HL-60 (cell line): Measurements from ENCODE around the gene MAST2.

Experiments
- DNase-seq, 2 experiments: peaks; one replicate each; pipeline ENCODE4 v3.0.0-alpha.2; 2010 to 2020; ENCODE audit warnings: low read depth in 1 of 2, low spot score in 1 of 2
- H3K27ac ChIP-seq: fragments of 250-450 bp; sonication (Bioruptor Pico); replicated peaks from 2 replicates; pipeline ENCODE4 v1.5.1; 2020; ENCODE audit warnings: mild to moderate bottlenecking, moderate library complexity
- H3K27me3 ChIP-seq: fragments of 250-450 bp; sonication (Bioruptor Pico); 2 replicates; pipeline ENCODE4 v1.5.1; 2021; ENCODE audit warnings: mild to moderate bottlenecking, moderate library complexity; ENCODE audit not compliant: insufficient read depth, poor library complexity, severe bottlenecking
- H3K4me3 ChIP-seq: replicated peaks from 2 replicates; pipeline ENCODE4 v1.5.1; 2011; ENCODE audit warnings: mild to moderate bottlenecking, control low read depth, low read length; ENCODE audit not compliant: insufficient read depth
- GABPA ChIP-seq: IDR thresholded peaks from 2 replicates; pipeline ENCODE4 v1.6.1; 2012; ENCODE audit warnings: low read depth
- POLR2AphosphoS5 ChIP-seq: IDR thresholded peaks from 2 replicates; pipeline ENCODE4 v1.6.1; 2012; ENCODE audit warnings: low read depth
- SPI1 ChIP-seq: IDR thresholded peaks from 2 replicates; pipeline ENCODE4 v1.6.1; 2012; ENCODE audit warnings: low read depth, mild to moderate bottlenecking, borderline replicate concordance
- TF ChIP-seq, protein P1 (sequence below): IDR thresholded peaks from 2 replicates; pipeline ENCODE4 v1.6.1; 2012; ENCODE audit warnings: low read depth; ENCODE audit not compliant: insufficient replicate concordance
- TF ChIP-seq, protein P2 (sequence below): IDR thresholded peaks from one replicate; pipeline ENCODE4 v1.5.1; 2011; ENCODE audit warnings: low read length, control low read depth, inconsistent platforms; ENCODE audit not compliant: insufficient read depth

MAST2 gene

DNA sequence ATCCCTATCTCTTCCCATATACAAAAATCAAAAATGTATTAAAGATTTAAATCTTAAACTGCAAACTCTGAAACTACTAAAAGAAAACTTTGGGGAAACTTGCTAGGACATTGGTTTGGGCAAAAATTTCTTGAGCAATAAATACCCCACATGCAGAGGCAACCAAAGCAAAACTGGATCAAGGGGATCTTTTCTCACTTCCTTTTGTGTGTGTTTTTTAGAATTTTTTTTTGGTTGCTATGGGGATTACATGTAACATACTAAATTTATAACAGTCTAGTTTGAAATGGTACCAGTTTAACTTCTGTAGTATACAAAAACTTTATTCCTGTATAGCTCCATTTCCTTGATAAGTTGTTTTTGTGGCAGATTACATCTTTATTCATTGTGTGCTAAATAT, 16.8 kb downstream of the MAST2 start:
- no peaks in the 10 kb centered on the region for H3K27me3 ChIP-seq
- no peak for TF ChIP-seq POLR2AphosphoS5
- TF ChIP-seq GABPA: no peak
- TF ChIP-seq, protein P1, sequence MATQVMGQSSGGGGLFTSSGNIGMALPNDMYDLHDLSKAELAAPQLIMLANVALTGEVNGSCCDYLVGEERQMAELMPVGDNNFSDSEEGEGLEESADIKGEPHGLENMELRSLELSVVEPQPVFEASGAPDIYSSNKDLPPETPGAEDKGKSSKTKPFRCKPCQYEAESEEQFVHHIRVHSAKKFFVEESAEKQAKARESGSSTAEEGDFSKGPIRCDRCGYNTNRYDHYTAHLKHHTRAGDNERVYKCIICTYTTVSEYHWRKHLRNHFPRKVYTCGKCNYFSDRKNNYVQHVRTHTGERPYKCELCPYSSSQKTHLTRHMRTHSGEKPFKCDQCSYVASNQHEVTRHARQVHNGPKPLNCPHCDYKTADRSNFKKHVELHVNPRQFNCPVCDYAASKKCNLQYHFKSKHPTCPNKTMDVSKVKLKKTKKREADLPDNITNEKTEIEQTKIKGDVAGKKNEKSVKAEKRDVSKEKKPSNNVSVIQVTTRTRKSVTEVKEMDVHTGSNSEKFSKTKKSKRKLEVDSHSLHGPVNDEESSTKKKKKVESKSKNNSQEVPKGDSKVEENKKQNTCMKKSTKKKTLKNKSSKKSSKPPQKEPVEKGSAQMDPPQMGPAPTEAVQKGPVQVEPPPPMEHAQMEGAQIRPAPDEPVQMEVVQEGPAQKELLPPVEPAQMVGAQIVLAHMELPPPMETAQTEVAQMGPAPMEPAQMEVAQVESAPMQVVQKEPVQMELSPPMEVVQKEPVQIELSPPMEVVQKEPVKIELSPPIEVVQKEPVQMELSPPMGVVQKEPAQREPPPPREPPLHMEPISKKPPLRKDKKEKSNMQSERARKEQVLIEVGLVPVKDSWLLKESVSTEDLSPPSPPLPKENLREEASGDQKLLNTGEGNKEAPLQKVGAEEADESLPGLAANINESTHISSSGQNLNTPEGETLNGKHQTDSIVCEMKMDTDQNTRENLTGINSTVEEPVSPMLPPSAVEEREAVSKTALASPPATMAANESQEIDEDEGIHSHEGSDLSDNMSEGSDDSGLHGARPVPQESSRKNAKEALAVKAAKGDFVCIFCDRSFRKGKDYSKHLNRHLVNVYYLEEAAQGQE: no peak
- TF ChIP-seq SPI1: no peak
- TF ChIP-seq, protein P2, sequence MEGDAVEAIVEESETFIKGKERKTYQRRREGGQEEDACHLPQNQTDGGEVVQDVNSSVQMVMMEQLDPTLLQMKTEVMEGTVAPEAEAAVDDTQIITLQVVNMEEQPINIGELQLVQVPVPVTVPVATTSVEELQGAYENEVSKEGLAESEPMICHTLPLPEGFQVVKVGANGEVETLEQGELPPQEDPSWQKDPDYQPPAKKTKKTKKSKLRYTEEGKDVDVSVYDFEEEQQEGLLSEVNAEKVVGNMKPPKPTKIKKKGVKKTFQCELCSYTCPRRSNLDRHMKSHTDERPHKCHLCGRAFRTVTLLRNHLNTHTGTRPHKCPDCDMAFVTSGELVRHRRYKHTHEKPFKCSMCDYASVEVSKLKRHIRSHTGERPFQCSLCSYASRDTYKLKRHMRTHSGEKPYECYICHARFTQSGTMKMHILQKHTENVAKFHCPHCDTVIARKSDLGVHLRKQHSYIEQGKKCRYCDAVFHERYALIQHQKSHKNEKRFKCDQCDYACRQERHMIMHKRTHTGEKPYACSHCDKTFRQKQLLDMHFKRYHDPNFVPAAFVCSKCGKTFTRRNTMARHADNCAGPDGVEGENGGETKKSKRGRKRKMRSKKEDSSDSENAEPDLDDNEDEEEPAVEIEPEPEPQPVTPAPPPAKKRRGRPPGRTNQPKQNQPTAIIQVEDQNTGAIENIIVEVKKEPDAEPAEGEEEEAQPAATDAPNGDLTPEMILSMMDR: no peak
- no peak overlapping the region for H3K27ac ChIP-seq

DNA sequence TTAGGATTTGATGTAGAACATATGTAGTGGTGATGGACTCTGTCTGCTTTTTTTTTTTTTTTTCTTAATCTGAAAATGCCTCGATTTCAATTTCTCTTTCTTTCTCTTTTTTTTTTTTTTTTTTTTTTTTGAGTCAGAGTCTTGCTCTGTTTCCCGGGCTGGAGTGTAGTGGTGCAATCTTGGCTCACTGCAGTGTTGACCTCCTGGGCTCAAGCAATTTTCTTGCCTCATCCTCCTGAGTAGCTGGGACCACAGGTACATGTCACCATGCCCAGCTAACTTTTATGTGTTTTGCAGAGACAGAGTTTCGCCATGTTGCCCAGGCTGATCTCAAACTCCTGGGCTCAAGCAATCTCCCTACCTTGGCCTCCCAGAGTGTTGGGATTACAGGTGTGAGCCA, 17.4 kb downstream of the MAST2 start:
- peak in 1 of 2 experiments; percentile 57 for DNase-seq
- TF ChIP-seq POLR2AphosphoS5: no peak
- TF ChIP-seq, protein P2: no peak
- TF ChIP-seq GABPA: no peak
- no peak for TF ChIP-seq SPI1
- TF ChIP-seq, protein P1: no peak
- Histone ChIP-seq H3K27ac (no peak overlapping the region), H3K27me3 (no peaks in the 10 kb centered on the region), H3K4me3 (no peak overlapping the region)

More for the DNA sequence above, 16.8 kb downstream of the MAST2 start:
- H3K4me3 ChIP-seq: no peak overlapping the region
- DNase-seq: no peak

DNA sequence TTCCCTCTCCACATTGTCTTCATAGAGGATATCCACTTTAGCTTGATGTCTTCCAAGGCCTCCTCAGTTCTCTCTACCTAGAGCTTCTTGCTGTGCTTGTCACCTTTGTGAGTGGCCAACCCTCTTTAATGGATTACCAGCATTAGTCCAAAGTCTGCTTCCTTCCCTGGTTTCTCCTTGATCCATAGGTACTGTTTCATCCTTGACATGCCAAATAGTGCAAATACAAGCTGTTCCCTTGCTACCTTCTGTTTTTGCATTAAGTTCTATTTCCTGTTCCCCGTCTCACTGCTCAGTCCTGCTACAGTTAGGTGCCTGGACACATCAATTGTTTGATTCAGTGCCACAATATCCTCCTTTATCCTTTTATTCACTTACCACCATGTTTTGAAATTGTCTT, 19.2 kb downstream of the MAST2 start:
- H3K27me3 ChIP-seq: no peaks in the 10 kb centered on the region
- H3K27ac ChIP-seq: no peak overlapping the region
- TF ChIP-seq SPI1 (no peak), GABPA (no peak), POLR2AphosphoS5 (no peak)
- TF ChIP-seq, protein P1: no peak
- TF ChIP-seq, protein P2: no peak
- no peak overlapping the region for H3K4me3 ChIP-seq
- no peak for DNase-seq
